ENCODE data around the gene YAP1.
"Not testable (repeated sequence)": the region's sequence is repeated elsewhere in the genome, so short reads cannot be mapped to it uniquely, and the experiment has no call there.

The YAP1 gene

DNA sequence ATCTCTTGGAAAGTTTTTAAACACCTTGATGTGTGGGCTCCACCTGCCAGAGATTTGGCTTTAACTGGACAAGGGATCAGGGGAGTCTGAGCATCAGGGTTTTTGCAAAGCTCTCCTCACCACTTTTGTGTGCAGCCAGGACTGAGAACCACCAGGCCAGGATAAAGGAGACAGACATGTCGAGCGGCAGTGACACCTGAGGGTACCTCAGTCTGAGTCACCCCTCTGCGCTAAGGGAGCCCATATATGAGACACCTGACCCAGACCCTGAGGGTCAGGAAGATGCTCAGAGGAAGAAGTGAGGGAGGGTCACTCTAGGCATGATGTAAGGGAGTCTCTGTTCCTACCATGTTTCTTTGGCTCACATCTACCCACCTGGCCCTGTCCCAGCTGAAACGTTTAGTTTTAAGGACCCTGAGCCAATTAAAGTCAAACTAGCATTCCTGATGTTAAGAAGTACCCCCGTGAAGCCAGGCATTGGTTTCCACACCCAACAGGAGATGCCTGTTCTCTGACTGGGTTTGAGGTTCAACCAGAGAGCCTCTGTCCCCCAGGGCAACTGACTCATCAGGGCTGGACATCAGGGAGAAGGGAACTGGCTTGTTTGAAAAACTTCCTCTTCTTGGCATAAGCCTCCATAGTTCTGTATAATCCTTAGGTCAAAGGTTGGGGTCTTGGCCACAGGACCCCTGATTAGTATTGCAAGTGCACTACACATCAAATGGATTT, 134.6 kb downstream of the YAP1 start:
- no peak for DNase-seq

DNA sequence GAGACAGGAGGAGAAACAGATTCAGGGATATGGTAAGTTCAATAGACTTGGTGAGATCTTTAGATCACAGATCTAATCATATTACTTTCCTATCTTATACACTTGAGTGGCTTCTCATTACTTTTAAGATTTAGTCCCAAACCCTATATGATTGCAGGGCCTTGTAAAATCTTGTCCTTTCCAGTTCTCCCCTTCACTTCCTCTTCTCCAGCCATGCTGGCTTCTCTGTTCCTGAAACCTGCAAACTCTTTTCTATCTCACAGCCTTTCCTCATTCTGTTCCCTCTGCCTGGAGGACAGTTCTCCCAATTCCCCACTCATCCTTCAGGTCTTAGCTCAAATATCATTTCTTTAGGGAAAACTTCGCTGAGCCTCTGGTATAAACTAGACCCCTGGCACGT, 141.2 kb downstream of the YAP1 start:
- DNase-seq, result no peak

DNA sequence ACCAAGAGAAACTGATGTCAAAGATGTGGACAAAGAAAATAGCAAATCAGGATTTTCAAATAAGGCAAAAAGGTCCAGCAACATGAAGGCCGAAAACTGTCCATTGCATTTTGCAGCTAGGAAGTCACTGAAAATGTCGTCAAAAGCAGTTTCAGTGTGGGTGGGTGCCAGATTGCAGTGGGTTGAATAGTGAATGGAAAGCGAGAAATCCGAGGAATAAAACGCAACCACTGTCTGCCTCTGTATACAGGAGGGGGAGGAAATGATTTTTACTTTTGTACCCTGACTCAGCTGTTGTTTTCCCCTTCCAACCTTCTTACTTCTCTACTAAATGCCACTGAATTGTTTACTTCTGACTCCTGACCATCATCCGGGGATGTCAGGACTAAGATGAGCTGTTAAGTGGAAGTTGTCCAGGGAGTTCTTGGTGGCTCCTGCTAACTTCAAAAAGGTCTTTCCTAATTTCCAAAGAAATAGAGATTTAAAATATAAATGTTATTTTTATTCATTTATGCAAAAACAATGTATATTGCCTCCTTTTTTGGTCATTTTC, 142.2 kb downstream of the YAP1 start:
- no peak for DNase-seq

- DNase-seq, result no peak
These were observed 142.9 kb downstream of the YAP1 start for GRCh38 chr11:102253020-102253715.

DNA sequence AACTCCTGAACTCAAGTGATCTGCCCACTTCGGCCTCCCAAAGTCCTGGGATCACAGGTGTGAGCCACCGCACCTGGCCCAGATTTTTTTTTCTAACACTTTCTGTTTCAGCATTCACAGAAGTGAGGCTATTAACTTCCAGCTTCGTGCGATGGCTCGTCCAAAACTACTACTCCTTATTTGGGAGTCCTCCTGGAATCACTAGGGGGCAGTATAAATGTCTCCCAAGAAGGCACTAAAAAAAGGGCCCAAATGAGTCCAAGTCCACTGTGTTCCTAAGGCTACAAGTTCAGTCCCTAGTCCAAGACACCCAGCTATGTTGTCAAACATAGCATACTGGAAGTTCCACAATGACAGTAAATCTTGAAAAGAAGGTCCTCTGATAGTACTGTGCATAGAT, 143.8 kb downstream of the YAP1 start:
- DNase-seq, result no peak

DNA sequence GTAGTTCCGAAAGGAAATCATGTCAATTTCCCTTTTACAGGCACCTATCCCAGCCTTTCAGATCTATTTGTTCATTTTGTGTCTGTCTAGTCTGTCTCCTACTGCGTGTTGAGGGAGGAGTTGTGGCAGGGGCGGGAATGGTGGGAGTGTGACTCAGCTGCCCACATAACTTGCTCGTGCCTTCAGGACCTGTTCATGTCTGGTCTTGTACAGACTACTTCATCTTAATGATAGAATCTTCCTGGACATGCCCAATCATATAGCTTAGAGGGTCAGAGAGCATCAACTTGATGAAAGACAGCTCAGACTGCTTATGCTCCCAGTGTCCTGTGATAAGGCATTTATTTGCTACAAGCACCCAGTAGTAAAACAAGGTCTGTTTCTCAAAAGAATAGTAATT, 146.0 kb downstream of the YAP1 start:
- DNase-seq, result no peak

DNA sequence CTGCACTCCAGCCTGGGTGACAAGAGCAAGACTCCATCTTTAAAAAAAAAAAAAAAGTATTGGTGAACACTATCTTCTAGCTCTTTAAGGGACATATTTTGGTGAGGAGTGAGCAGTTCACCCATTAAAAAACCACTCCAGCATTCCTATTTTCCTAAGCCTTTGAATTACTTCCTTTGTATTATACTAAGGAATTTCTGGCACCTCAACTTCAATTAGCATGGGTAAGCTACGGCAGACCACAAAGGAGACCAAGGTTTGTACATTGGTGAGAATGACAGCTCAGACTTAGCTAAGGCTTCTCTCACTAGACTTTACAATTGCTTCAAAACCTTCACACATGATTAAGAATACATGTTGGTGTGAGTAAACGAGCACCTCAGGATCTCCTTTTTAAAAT, 150.0 kb downstream of the YAP1 start:
- no peak for DNase-seq

DNA sequence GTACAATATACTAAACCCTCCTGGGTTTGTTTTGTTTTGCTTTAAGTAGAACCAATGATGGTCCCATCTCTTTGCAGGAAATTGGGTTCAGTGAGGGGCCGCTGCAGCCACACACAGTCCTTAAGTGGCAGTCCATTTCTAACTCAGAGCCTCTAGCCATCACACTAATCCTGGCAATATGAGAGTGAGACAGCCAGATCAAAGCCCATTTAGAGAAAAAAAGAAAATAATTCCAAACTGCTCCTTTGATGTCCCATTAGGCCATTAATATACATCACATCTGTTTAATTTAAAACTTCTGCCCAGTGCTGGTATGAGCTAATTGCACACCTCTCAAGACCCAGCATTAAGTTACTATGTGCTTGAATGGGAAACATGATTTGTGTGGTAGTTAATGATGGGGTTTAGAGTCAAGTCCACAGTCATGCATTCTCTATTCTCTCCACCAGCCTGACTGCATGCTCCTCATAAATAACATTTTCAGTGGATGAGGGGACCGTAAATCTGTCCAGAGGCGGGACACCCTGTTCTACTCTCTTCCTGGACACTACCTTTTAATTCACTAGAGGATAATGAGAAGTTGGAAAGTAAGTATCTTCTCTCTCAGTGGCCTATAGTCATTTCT, 153.2 kb downstream of the YAP1 start:
- no peak for DNase-seq

DNA sequence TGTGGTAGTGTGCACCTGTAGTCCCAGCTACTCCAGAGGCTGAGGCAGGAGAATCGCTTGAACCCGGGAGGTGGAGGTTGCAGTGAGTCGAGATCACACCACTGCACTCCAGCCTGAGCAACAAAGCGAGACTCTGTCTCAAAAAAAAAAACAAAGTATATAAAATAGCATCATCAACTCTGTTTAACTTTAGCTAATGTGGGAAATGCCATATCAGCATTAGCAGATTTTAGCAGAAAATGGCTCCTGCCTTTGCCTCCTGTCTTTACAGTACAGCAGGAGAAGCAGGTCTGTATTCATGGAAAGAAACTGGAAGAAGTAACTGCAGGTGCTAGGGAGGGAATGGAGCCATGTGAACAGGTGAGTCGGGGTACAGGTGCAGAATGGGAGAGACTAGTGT, 154.5 kb downstream of the YAP1 start:
- DNase-seq, result not testable (repeated sequence)

DNA sequence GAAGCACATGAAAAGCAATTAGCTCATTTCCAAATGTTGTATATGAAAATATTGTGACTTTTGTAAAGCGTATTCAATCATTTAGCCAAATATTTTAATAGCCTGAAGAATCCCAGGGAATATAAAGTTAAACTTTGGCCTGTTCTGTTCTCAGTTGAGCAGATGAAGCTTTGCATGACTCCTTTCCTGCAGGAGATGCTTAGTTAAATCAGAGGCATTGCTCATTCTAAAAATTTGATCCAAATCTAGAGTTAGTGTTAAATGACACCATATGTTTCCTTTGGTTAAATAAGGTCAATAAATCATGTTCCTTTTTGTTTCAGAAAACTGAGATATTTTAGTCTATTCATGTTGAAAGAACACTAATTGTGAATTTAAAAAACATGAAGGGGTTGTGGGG, 155.9 kb downstream of the YAP1 start:
- no peak for DNase-seq

GRCh38 chr11:102267609-102268008, 157.4 kb downstream of the YAP1 start:
- no peak for DNase-seq

GRCh38 chr11:102268083-102268984, 158.1 kb downstream of the YAP1 start:
- peak; percentile 75 for DNase-seq

GRCh38 chr11:102268985-102269470, 158.8 kb downstream of the YAP1 start:
- DNase-seq, result no peak

GRCh38 chr11:102269927-102270326, 159.7 kb downstream of the YAP1 start:
- DNase-seq, result no peak

- no peak for DNase-seq
These were observed 162.0 kb downstream of the YAP1 start for GRCh38 chr11:102272047-102272824.

GRCh38 chr11:102274628-102275027, 164.4 kb downstream of the YAP1 start:
- no peak for DNase-seq

DNA sequence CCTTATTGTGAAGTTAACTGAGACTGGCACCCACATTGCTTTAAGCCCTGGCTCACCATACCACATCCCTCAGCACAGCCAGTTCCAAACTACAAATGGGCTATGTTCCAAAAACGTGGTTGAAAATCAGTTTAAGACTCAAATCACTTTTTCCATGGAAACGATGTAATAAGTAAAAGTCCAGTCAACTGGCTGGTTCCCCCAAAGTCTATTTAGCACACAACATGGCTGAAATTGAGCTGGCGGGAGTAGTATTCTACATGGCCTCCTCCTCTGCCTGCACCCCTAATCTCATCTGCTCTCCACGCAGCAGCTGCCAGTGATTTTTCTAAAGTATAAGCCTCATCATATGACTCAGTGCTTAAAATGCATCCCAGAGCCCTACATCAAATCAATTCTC, 166.1 kb downstream of the YAP1 start:
- DNase-seq, result no peak

DNA sequence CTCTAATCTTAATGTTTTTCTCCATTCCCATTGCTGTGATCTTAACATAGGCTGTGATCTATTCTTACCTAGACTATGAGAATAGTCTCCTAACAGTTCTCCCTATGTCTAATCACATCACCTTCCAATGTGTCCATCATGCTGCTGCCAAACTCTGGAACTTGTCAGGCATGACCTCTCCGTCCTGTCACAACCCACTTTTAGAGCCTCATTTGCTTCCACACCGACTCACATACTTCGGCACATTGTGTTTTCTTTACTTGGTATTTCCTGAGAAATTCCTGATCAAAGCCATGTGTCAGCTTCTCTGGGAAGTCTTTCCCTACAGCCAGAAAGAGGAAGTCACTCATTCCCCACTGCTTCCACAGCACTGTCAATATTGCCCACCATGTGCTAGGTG, 166.5 kb downstream of the YAP1 start:
- DNase-seq, result no peak

DNA sequence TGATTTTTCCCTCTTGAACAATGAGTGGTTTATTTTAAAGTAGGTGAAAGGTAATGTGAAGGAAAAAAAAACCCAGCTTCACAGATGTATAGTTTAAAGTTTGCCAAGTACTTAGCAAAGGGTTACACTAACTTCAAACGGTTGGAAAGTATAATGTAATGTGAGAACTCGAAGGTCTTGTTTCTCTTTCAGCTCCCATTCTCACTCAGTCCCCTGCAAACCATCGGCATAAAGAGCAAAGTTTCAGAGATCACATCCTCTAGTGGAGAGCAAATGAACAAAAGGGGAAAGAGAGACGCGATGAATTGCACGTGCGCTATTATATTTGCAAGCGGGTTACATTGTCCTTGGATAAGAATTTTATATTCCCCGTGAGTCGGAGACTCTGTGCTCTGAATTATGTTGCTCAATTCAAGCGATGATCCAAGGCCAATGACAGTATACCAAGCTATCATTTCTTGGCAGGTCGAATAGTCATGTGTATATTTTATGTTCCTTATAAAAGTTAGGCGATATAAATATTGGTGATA, 169.5 kb downstream of the YAP1 start:
- no peak for DNase-seq

- DNase-seq, result no peak
These were observed 170.1 kb downstream of the YAP1 start for GRCh38 chr11:102280245-102280833.
